Measurements from ENCODE around the gene KIF26B.

KIF26B gene

GRCh38 chr1:245645406-245645805, 490.6 kb downstream of the KIF26B start:
- Histone ChIP-seq H3F3A (ENCODE audit: low read depth) (no peaks in the 10 kb centered on the region), H3K4me3 (ENCODE audit: low read length, poor library complexity, severe bottlenecking) (no peak overlapping the region), H2AFZ (ENCODE audit: low read length) (no peak overlapping the region), H3K9me2 (replicated peaks; ENCODE audit: low read depth, low read length) (no peaks in the 10 kb centered on the region), H3K36me3 (ENCODE audit: insufficient read depth, low read length) (no peaks in the 10 kb centered on the region), H3K4me1 (ENCODE audit: insufficient read depth, low read length, poor library complexity, severe bottlenecking) (no peaks in the 10 kb centered on the region), H3K9me3 (ENCODE audit: insufficient read depth, low read depth, low read length) (peaks cover 15% of the 10 kb centered on the region), H3K79me2 (ENCODE audit: insufficient read depth, low read length) (no peaks in the 10 kb centered on the region), H4K20me1 (ENCODE audit: insufficient read depth, low read length, poor library complexity, severe bottlenecking) (no peaks in the 10 kb centered on the region), H3K9ac (ENCODE audit: low read depth, low read length, poor library complexity, severe bottlenecking) (no peak overlapping the region), H3K27me3 (ENCODE audit: insufficient read depth, low read length, poor library complexity, severe bottlenecking) (no peaks in the 10 kb centered on the region), H3K4me2 (ENCODE audit: low read depth, low read length, poor library complexity, severe bottlenecking) (no peak overlapping the region)
- TF ChIP-seq EZH2phosphoT487 (IDR thresholded peaks at IDR 0.05; ENCODE audit: borderline replicate concordance) (no peak), CTCF (conservative IDR thresholded peaks at IDR 0.05; ENCODE audit: low read length) (no peak)

- no peak for TF ChIP-seq CTCF (conservative IDR thresholded peaks at IDR 0.05; ENCODE audit: low read length)
- no peak for TF ChIP-seq EZH2phosphoT487 (IDR thresholded peaks at IDR 0.05; ENCODE audit: borderline replicate concordance)
- no peaks in the 10 kb centered on the region for H3K36me3 ChIP-seq (ENCODE audit: insufficient read depth, low read length)
- no peaks in the 10 kb centered on the region for H3K79me2 ChIP-seq (ENCODE audit: insufficient read depth, low read length)
- H3K27me3 ChIP-seq (ENCODE audit: insufficient read depth, low read length, poor library complexity, severe bottlenecking): no peaks in the 10 kb centered on the region
- H3F3A ChIP-seq (ENCODE audit: low read depth): no peaks in the 10 kb centered on the region
- H3K9me3 ChIP-seq (ENCODE audit: insufficient read depth, low read depth, low read length): peaks cover 13% of the 10 kb centered on the region; the same call in 1 of the 2 replicates
- H3K9ac ChIP-seq (ENCODE audit: low read depth, low read length, poor library complexity, severe bottlenecking): no peak overlapping the region
- no peaks in the 10 kb centered on the region for H3K4me1 ChIP-seq (ENCODE audit: insufficient read depth, low read length, poor library complexity, severe bottlenecking)
- no peaks in the 10 kb centered on the region for H3K9me2 ChIP-seq (replicated peaks; ENCODE audit: low read depth, low read length)
- H4K20me1 ChIP-seq (ENCODE audit: insufficient read depth, low read length, poor library complexity, severe bottlenecking): no peaks in the 10 kb centered on the region
- H3K4me2 ChIP-seq (ENCODE audit: low read depth, low read length, poor library complexity, severe bottlenecking): no peak overlapping the region
- no peak overlapping the region for H2AFZ ChIP-seq (ENCODE audit: low read length)
- H3K4me3 ChIP-seq (ENCODE audit: low read length, poor library complexity, severe bottlenecking): no peak overlapping the region
Observed at GRCh38 chr1:245645894-245646293, 491.1 kb downstream of the KIF26B start.

- Histone ChIP-seq H3K27me3 (ENCODE audit: insufficient read depth, low read length, poor library complexity, severe bottlenecking) (no peaks in the 10 kb centered on the region), H3K9me2 (replicated peaks; ENCODE audit: low read depth, low read length) (no peaks in the 10 kb centered on the region), H2AFZ (ENCODE audit: low read length) (no peak overlapping the region), H3K9ac (ENCODE audit: low read depth, low read length, poor library complexity, severe bottlenecking) (no peak overlapping the region), H4K20me1 (ENCODE audit: insufficient read depth, low read length, poor library complexity, severe bottlenecking) (no peaks in the 10 kb centered on the region), H3F3A (ENCODE audit: low read depth) (no peaks in the 10 kb centered on the region), H3K4me1 (ENCODE audit: insufficient read depth, low read length, poor library complexity, severe bottlenecking) (no peaks in the 10 kb centered on the region), H3K4me3 (ENCODE audit: low read length, poor library complexity, severe bottlenecking) (no peak overlapping the region), H3K4me2 (ENCODE audit: low read depth, low read length, poor library complexity, severe bottlenecking) (no peak overlapping the region), H3K36me3 (ENCODE audit: insufficient read depth, low read length) (no peaks in the 10 kb centered on the region), H3K79me2 (ENCODE audit: insufficient read depth, low read length) (no peaks in the 10 kb centered on the region), H3K9me3 (ENCODE audit: insufficient read depth, low read depth, low read length) (no peaks in the 10 kb centered on the region)
- no peak for TF ChIP-seq CTCF (conservative IDR thresholded peaks at IDR 0.05; ENCODE audit: low read length)
- no peak for TF ChIP-seq EZH2phosphoT487 (IDR thresholded peaks at IDR 0.05; ENCODE audit: borderline replicate concordance)
Observed at GRCh38 chr1:245648749-245649522, 494.2 kb downstream of the KIF26B start.

Measured in Loucy (cell line).